Measurements from ENCODE around the gene CTTN.
"Not testable (repeated sequence)": the region's sequence is repeated elsewhere in the genome, so short reads cannot be mapped to it uniquely, and the experiment has no call there.

The CTTN gene

DNA sequence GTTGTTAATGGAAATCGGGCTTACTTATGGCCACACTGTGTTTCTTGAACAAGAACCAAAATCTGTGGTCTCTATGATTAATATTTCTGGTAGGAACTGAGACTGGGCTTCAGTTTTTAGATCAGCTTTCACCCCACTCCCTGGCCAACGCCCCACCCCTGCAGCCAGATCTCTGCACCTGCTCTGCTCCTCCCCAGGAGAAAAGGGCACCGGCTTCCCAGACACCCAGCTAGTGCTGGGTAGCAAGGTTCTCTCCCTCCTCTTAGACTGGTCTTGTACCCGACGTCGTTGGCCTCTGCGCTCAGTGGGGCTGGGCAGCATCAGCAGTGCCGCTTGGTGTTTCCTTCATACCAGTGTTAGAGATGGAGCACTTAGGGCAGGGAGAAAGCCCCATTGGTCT lies 17.0 kb upstream of the CTTN start:
- DNase-seq (ENCODE audit: low read depth in 1 of 2, low spot score in 1 of 2) = no peak

- DNase-seq (ENCODE audit: low read depth in 1 of 2, low spot score in 1 of 2) = no peak
These were observed 16.2 kb upstream of the CTTN start for GRCh38 chr11:70381872-70382861.

DNA sequence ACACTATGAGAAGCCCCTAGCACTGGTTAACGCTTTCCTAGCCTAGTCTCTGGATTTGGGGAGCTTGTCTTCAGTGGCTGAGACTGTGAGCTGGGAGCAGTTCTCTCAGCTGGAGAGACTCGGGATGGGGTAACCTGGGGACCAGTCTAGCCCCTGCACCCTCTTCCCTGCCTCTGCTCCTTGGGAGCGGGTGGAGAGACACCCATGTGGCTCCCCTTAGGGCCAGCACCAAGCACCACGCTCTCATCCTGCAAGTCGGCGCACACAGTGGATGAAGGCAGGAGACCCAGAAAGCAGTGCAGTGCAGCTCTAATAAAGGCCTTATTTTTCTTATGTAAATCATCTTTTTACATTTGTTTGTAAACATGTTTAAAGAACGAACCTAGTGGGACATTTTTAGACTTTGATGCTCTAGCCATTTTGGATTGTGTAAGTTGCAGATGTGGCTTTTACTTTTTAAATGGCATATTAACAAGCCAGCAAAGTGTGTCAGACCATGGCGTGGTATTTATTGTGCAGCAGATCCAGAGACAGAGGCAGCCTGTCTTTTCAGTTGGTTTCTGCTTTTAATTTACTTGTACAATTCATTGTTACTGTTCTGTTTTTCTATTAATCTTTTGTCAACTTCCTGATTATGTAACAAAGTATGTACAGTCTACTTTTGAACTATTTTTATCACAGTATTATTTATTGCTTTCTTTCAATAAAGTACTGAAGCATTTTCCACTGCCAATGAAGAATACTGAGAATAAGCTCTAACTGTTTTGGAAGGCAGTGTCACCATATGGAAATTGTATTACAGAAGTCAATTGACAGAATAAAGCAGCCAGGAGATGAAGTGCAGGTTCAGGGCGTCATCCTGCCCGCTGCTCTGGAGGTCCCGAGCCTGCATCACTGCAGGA lies 14.4 kb upstream of the CTTN start:
- DNase-seq (ENCODE audit: low read depth in 1 of 2, low spot score in 1 of 2) = no peak

DNA sequence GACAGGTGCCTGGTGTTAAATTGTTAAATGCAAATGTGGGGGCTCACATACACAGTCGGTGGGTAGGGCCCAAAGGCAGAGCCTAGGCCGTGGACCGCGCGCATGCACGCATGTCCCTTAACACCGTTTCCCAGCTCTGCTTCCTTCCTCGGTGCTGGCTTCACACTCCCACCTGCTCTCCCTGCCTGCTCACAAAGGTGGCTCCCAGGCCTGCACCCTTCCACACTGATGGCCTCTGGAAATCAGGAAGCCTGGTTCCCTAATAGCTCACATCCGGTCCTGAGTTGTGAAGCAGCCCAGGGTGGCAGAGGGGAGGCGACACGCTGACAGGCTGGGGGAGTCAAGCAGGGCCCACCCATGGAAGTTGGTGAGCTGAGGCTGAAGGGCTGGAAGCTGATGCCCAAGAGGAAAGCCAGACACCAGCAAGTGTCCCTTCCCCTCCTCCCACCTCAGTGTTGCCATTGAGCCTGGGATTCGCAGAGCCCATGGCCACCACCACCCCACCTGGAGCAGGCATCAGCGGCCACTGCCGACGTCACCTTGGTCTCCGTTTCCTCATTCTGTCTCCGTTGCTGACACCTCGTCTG lies 13.7 kb upstream of the CTTN start:
- DNase-seq (ENCODE audit: low read depth in 1 of 2, low spot score in 1 of 2) = no peak

- no peak for DNase-seq (ENCODE audit: low read depth in 1 of 2, low spot score in 1 of 2)
These were observed 10.8 kb upstream of the CTTN start for GRCh38 chr11:70387564-70387963.

DNA sequence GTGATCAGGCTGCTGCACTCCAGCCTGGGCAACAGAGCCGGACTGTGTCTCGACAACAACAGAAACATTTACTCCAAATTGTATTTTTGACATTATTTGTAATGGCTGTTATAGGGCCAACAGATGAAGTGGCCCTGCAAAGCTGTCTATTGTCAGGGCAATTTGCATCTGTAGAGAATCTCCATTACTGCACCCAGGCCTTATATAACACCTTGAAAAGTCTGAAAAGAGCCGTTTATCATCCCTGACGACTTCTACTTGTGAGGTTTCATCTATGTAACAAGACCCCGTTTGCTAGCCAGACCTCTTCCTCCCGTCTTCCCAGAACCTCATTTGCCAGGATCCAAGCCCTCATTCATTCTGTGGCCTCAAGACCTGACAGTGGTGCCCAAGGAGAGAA lies 9.1 kb upstream of the CTTN start:
- no peak for DNase-seq (ENCODE audit: low read depth in 1 of 2, low spot score in 1 of 2)

- DNase-seq (ENCODE audit: low read depth in 1 of 2, low spot score in 1 of 2) = not testable (repeated sequence)
These were observed 7.4 kb upstream of the CTTN start for GRCh38 chr11:70390882-70391281.

GRCh38 chr11:70394211-70394950 lies 3.9 kb upstream of the CTTN start:
- no peak for DNase-seq (ENCODE audit: low read depth in 1 of 2, low spot score in 1 of 2)

DNA sequence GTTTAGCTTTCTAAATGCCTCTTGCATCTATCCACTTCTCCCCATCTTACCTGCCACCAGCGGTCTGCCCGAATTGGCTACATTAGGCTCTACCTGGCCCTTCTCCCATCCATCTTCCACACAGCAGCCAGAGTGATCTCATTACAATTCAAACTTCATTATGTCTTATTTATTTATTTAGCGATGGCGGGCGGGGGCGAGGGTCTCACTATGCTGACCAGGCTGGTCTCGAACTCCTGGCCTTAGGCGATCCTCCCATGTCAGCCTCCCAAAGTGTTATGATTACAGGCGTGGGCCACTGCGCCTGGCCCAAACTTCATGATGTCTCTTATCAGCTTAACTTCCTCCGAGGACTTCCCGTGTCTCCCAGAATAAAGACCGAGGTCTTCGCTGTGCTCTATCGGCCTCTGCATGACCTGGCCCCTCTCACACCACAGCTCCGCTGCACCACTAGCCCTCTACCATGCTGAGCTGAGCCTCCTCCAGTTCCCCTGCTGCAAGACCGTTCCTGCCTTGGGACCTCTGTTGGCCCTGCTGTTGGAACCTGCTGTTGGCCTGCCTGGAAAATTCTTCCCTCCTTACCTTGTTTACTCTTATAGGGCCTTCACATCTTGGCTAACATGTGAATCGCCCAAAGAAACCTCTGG lies 870 bp upstream of the CTTN start:
- DNase-seq (ENCODE audit: low read depth in 1 of 2, low spot score in 1 of 2) = no peak

DNA sequence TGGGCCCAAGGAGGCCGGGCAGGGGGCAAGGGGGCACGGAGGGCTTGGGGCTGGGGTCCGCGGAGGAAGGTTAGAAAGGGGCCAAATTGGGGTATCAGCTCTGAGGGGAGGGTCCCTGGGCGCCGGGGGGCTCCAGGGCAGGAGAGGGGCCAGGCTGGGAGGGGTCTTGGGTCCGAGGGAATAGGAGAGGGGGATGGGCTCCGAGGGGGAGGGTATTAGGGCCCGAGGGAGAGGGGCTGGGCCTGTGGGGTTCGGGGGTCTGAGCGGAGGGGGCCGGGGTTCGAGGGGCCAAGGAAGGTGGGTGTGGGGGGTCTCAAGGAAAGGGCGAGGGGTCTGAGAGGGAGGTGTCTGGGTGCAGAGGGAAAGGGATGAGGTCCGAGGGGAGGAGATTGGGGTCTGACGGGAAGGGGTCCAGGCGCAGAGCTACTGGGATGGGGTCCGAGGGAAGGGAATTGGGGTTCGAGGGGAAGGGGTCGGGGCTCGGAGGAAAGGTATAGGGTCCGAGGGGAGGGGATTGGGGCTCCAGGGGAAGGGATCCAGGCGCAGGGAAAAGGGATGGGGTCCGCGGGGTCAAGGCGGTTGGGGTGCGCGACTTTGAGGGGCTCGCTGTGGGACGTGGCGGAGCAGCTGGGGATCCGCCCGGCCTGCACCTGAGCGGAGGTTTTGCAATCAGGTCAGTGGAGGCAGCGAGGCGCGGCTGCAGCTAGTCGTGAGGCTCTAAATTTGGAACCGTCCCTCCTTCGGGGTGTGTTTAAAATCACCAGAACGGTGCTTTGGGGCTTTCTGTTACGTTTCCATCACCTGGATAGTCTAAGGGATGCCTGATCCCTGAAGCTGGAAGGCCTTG lies 728 bp downstream of the CTTN start:
- no peak for DNase-seq (ENCODE audit: low read depth in 1 of 2, low spot score in 1 of 2)

DNA sequence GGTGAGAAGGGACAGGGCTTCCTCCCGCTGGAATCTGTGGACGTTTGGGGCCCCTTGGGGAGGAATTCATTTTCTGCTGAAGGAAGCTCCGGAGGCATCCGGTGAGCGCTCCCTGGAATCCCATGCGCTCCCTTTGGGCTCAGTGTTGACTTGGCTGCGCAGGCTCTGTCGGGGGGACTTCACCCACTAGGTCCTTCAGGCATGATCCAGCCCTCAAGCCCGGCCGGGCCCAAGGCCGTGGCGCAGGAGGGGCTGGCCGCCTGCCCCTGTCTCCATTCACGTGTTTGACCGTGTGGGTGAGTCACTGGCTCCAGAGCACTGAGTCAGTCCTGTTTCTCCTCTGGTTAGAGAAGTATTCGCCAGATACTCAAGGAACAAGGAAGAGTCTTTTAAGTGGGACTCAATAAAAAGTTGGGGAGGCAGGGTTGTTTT lies 1.4 kb downstream of the CTTN start:
- DNase-seq (ENCODE audit: low read depth in 1 of 2, low spot score in 1 of 2) = no peak

DNA sequence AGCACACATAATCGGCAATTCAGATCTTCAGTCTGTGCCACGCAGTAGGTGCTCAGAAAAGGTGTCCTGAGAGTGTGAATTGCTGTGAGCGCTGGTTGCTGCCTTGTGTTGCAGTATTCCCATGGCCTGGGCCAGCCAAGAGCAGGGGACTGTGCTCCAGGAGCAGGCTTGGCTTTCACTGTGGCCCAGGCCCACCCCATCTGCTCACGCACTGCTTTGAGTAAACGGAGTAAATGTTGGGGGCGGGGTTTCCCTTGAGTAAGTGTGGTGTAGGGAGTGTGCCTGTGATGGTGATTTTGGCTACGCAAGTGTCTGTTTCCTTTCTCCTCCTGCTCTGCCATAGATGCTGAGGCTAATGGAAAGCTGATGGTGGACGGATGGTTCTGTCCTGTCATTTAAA lies 2.3 kb downstream of the CTTN start:
- no peak for DNase-seq (ENCODE audit: low read depth in 1 of 2, low spot score in 1 of 2)

- no peak for DNase-seq (ENCODE audit: low read depth in 1 of 2, low spot score in 1 of 2)
These were observed 3.7 kb downstream of the CTTN start for GRCh38 chr11:70402016-70402415.

DNA sequence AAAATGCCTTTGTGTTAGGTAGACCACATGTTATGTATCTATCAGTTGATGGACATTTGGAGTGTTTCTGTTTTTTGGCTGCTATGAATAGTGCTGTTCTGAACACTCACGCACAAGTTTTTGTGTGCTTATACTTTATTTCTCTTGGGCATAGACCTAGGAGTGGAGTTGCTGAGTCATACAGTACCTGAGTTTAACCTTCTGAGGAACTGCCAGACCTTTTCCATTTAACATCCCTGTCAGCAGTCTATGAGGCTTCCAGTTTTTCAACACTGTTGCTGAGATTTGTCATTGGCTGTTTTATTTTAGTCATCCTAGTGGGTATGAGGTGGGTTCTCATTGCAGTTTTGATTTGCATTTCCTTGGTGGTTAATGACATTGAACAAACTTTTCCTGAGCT lies 4.4 kb downstream of the CTTN start:
- no peak for DNase-seq (ENCODE audit: low read depth in 1 of 2, low spot score in 1 of 2)

GRCh38 chr11:70404244-70404643 lies 5.9 kb downstream of the CTTN start:
- no peak for DNase-seq (ENCODE audit: low read depth in 1 of 2, low spot score in 1 of 2)

DNA sequence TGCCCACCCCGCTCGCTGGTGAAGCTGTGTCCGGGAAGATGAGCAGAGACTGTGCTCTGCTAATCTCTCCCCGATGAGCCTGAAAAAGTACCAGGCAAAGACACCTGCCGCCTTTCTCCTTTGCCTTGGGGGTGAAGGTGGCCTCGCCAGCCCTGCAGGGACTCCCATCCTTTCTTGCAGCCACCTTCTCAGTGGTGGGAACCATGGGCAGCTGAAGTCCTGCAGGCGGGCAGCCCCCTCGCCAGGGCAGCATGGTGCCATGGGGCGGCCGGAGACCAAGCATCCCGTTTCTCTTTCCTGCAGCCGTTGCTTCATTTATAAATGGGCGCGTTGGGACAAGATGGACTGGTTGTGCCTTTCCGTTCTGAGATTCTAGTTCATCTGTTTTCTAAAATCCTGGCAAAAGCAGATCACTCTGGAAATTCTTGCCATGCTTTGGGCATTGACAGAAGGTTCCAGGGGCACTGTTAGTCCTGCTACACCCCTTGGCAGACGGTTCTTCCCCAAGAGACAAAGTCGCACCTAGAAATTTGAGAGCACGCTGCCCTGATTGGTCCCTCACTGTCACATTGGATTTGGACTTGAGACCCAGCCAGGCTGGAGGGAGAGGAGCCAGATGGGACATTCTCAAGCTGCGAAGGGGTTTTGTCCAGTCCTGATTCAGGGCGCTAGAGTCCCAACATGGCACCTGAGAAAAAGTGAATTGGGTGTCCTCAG lies 7.5 kb downstream of the CTTN start:
- no peak for DNase-seq (ENCODE audit: low read depth in 1 of 2, low spot score in 1 of 2)

GRCh38 chr11:70407121-70407520 lies 8.8 kb downstream of the CTTN start:
- DNase-seq (ENCODE audit: low read depth in 1 of 2, low spot score in 1 of 2) = no peak

- no peak for DNase-seq (ENCODE audit: low read depth in 1 of 2, low spot score in 1 of 2)
These were observed 9.5 kb downstream of the CTTN start for GRCh38 chr11:70407814-70408213.

GRCh38 chr11:70408326-70408725 lies 10.0 kb downstream of the CTTN start:
- DNase-seq (ENCODE audit: low read depth in 1 of 2, low spot score in 1 of 2) = not testable (repeated sequence)

All from activated CD4-positive, alpha-beta T cell treated with anti-CD3 and anti-CD28 coated beads, Interleukin-2, amount 50 U/mL, for 24 hours (primary cell).